Measurements from ENCODE around the gene BYSL. TPM values are rescaled to one million over a fixed set of nuclear protein-coding genes. Genes with fewer than 3 reads are reported as not detected.

BYSL gene
- 10.8 and 20.1 TPM in 2 replicates for total RNA-seq

DNA sequence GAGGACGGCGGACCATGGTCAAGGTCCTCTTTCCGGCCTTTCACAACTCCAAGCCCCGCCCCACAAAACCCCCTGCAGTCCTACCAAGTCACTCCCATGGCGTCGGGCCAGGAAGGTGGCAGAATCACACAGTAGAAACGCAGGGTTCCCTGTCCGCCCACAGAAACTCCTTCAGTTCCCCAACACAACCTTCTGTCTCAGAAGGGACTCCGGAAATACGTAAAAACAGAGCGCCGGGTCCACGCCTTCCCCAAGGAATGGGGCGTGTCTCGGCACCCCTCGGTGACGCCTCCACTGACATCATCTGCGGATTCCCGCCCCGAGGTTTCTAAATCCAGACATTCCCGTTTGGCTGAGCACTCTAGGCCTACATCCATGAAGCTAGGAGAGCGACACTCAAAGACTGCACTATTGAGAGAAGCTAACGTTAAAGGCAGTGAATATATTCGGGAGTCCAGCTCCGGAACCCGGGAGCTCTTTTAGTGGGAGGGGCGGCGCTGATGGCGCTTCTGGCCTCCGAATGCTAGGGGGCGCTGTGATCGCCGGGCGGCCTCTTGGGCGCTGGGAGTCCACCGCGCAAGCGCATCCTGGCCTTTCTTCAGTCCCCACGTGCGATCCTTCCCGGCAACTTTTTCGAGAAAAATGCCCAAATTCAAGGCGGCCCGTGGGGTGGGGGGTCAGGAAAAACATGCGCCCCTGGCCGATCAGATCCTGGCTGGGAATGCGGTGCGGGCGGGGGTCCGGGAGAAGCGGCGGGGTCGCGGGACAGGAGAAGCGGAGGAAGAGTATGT lies at the start of gene BYSL, which contains the start of gene MED20:
Gene BYSL, plus strand, starts transcription at position 579 of the 791 bp plus-strand sequence. Its CDS starts 64 bp downstream, at position 643.
Gene MED20, minus strand, starts transcription at position 219 of the 791 bp plus-strand sequence. Its CDS starts 121 bp downstream, at position 98.

GRCh38 chr6:41895300-41896233 lies 25.7 kb upstream of the BYSL start, which contains the start of gene USP49:
Gene USP49 (minus strand): TSS chr6:41895375. CDS start chr6:41806983, 88,392 bp downstream.

DNA sequence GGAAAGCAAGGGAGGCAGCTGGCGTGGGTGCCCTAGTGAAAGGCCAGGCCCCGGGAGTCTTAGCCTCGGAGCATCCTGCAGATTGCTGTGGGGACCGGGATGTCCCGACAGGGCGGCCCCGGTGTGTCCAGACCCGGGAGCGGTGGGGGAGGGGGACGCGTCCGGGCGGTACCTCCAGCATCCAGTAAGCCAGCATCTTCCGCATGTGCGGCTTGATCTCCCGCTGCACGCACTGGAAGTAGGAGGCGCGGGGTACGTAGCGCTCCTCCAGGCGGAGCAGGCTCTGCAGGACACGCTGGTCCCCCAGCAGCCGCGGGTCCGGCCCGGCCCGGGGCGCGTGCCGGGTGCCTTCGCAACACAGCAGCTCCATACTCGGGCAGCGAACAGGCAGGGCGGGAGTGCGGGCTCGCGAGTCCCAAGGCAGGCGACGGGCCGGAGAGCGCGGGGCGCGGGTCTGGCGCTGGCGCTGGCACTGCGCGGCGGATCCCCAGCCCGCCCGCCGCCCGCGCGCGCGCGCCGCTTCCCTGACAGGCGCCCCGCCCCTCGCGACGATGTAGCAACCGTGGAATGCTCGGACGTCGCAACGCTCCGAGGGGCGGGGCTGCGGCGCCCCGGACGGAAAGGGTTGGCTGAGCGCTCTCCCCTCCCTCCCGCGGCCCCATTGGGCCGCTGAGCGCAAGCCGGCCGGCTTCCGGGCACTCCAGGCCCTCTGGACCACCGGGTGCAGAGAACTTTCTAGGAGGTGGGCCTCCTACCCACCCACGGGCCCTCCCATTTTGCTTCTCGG lies 20.2 kb downstream of the BYSL start, which contains the start of gene CCND3:
Gene CCND3, minus strand, starts transcription at position 529 of the 787 bp plus-strand sequence. Its CDS starts 159 bp downstream, at position 370.

Other genes starting within 250 kb of the BYSL start
- gene TFEB, start 185.9 kb upstream of the BYSL start, total RNA-seq: 3.7 and 7.0 TPM in 2 replicates
- not detected in 2 replicates for gene PGC, start 174.1 kb upstream of the BYSL start, total RNA-seq
- gene FRS3, start 141.6 kb upstream of the BYSL start, total RNA-seq: 1.9 and 2.3 TPM in 2 replicates
- gene PRICKLE4, start 140.7 kb upstream of the BYSL start, total RNA-seq: not detected in 2 replicates
- 134 and 141 TPM in 2 replicates for gene TOMM6, start 133.8 kb upstream of the BYSL start, total RNA-seq
- 0.36 and 0.65 TPM in 2 replicates for gene USP49, start 26.1 kb upstream of the BYSL start, total RNA-seq
- gene MED20, start 360 bp upstream of the BYSL start, total RNA-seq: 12.2 and 12.6 TPM in 2 replicates
- gene CCND3, start 20.3 kb downstream of the BYSL start, total RNA-seq: 102 and 104 TPM in 2 replicates
- gene TAF8, start 129.0 kb downstream of the BYSL start, total RNA-seq: 6.0 and 16.0 TPM in 2 replicates
- gene C6orf132, start 221.1 kb downstream of the BYSL start, total RNA-seq: 1.3 and 3.1 TPM in 2 replicates